ENCODE data around the gene BCHE.

The BCHE gene

GRCh38 chr3:165783383-165783782 is 53.8 kb downstream of the BCHE start:
- DNase-seq (ENCODE audit: low spot score), result no peak
- no peak for TF ChIP-seq CTCF (IDR thresholded peaks at IDR 0.05; ENCODE audit: extremely low read depth, missing control alignments)

GRCh38 chr3:165778891-165779290 is 58.3 kb downstream of the BCHE start:
- no peak for TF ChIP-seq CTCF (IDR thresholded peaks at IDR 0.05; ENCODE audit: extremely low read depth, missing control alignments)
- no peak for DNase-seq (ENCODE audit: low spot score)

- no peak for DNase-seq (ENCODE audit: low spot score)
- TF ChIP-seq CTCF (IDR thresholded peaks at IDR 0.05; ENCODE audit: extremely low read depth, missing control alignments), result no peak
These were observed 58.8 kb downstream of the BCHE start for GRCh38 chr3:165778456-165778855.

GRCh38 chr3:165775824-165776223 is 61.4 kb downstream of the BCHE start:
- TF ChIP-seq CTCF (IDR thresholded peaks at IDR 0.05; ENCODE audit: extremely low read depth, missing control alignments), result no peak
- DNase-seq (ENCODE audit: low spot score), result no peak

GRCh38 chr3:165770781-165771180 is 66.4 kb downstream of the BCHE start:
- TF ChIP-seq CTCF (IDR thresholded peaks at IDR 0.05; ENCODE audit: extremely low read depth, missing control alignments), result no peak
- no peak for DNase-seq (ENCODE audit: low spot score)

GRCh38 chr3:165768680-165769079 is 68.5 kb downstream of the BCHE start:
- DNase-seq (ENCODE audit: low spot score), result no peak
- no peak for TF ChIP-seq CTCF (IDR thresholded peaks at IDR 0.05; ENCODE audit: extremely low read depth, missing control alignments)

- TF ChIP-seq CTCF (IDR thresholded peaks at IDR 0.05; ENCODE audit: extremely low read depth, missing control alignments), result no peak
- DNase-seq (ENCODE audit: low spot score), result no peak
These were observed 78.2 kb downstream of the BCHE start for GRCh38 chr3:165759041-165759440.

Data from GM20000 (cell line).